ENCODE results near the gene GBA3. TPM values are rescaled to one million over a fixed set of nuclear protein-coding genes. Genes with fewer than 3 reads are reported as not detected.

Gene GBA3
- total RNA-seq, 4 donors from 2014 or later = not detected

GRCh38 chr4:22653752-22654151 lies 39.0 kb upstream of the GBA3 start:
- H3K36me3 ChIP-seq = no peaks in the 10 kb centered on the region
- H3K27ac ChIP-seq = no peak overlapping the region
- H3K4me3 ChIP-seq = no peak overlapping the region
- ATAC-seq = no peak
- H3K27me3 ChIP-seq = no peaks in the 10 kb centered on the region
- TF ChIP-seq POLR2AphosphoS5 (IDR thresholded peaks at IDR 0.05) = no peak
- no peak for TF ChIP-seq POLR2A (IDR thresholded peaks at IDR 0.05)
- TF ChIP-seq CTCF (IDR thresholded peaks at IDR 0.05) = no peak
- no peak for TF ChIP-seq EP300 (IDR thresholded peaks at IDR 0.05)
- 87 to 90% methylated on average over 2 to 3 of the region's 3 CpGs for WGBS, 2 donors (ENCODE audit: low coverage in 1 of 2)
- no peaks in the 10 kb centered on the region for H3K9me3 ChIP-seq
- H3K4me1 ChIP-seq = no peaks in the 10 kb centered on the region

GRCh38 chr4:22661443-22661842 lies 31.3 kb upstream of the GBA3 start:
- no peak overlapping the region for H3K4me3 ChIP-seq
- H3K36me3 ChIP-seq = no peaks in the 10 kb centered on the region
- H3K4me1 ChIP-seq = no peaks in the 10 kb centered on the region
- no peak overlapping the region for H3K27ac ChIP-seq
- WGBS, 2 donors (ENCODE audit: low coverage in 1 of 2) = 61 to 64% methylated on average over 6 of the region's 6 CpGs
- no peaks in the 10 kb centered on the region for H3K27me3 ChIP-seq
- ATAC-seq = no peak
- no peak for TF ChIP-seq POLR2A (IDR thresholded peaks at IDR 0.05)
- TF ChIP-seq POLR2AphosphoS5 (IDR thresholded peaks at IDR 0.05) = no peak
- TF ChIP-seq CTCF (IDR thresholded peaks at IDR 0.05) = no peak
- no peak for TF ChIP-seq EP300 (IDR thresholded peaks at IDR 0.05)
- H3K9me3 ChIP-seq = no peaks in the 10 kb centered on the region

GRCh38 chr4:22667332-22667940 lies 25.3 kb upstream of the GBA3 start:
- ATAC-seq = peak; percentile 60
- no peaks in the 10 kb centered on the region for H3K9me3 ChIP-seq
- no peaks in the 10 kb centered on the region for H3K36me3 ChIP-seq
- H3K4me3 ChIP-seq = no peak overlapping the region
- no peak for TF ChIP-seq EP300 (IDR thresholded peaks at IDR 0.05)
- no peak for TF ChIP-seq POLR2AphosphoS5 (IDR thresholded peaks at IDR 0.05)
- no peak for TF ChIP-seq POLR2A (IDR thresholded peaks at IDR 0.05)
- TF ChIP-seq CTCF (IDR thresholded peaks at IDR 0.05) = no peak
- H3K27me3 ChIP-seq = no peaks in the 10 kb centered on the region
- H3K27ac ChIP-seq = no peak overlapping the region
- 60 to 68% methylated on average over 1 to 3 of the region's 3 CpGs for WGBS, 2 donors (ENCODE audit: low coverage in 1 of 2)
- H3K4me1 ChIP-seq = no peaks in the 10 kb centered on the region

GRCh38 chr4:22668301-22668700 lies 24.4 kb upstream of the GBA3 start:
- Histone ChIP-seq H3K36me3 (no peaks in the 10 kb centered on the region), H3K27ac (no peak overlapping the region), H3K27me3 (no peaks in the 10 kb centered on the region), H3K4me1 (no peaks in the 10 kb centered on the region), H3K9me3 (no peaks in the 10 kb centered on the region), H3K4me3 (no peak overlapping the region)
- no peak for ATAC-seq
- no peak for TF ChIP-seq POLR2A (IDR thresholded peaks at IDR 0.05)
- no peak for TF ChIP-seq EP300 (IDR thresholded peaks at IDR 0.05)
- no peak for TF ChIP-seq POLR2AphosphoS5 (IDR thresholded peaks at IDR 0.05)
- no peak for TF ChIP-seq CTCF (IDR thresholded peaks at IDR 0.05)

GRCh38 chr4:22668702-22669101 lies 24.0 kb upstream of the GBA3 start:
- ATAC-seq = no peak
- Histone ChIP-seq H3K36me3 (no peaks in the 10 kb centered on the region), H3K4me1 (no peaks in the 10 kb centered on the region), H3K27me3 (no peaks in the 10 kb centered on the region), H3K27ac (no peak overlapping the region), H3K9me3 (no peaks in the 10 kb centered on the region), H3K4me3 (no peak overlapping the region)
- no peak for TF ChIP-seq CTCF (IDR thresholded peaks at IDR 0.05)
- no peak for TF ChIP-seq POLR2AphosphoS5 (IDR thresholded peaks at IDR 0.05)
- no peak for TF ChIP-seq EP300 (IDR thresholded peaks at IDR 0.05)
- no peak for TF ChIP-seq POLR2A (IDR thresholded peaks at IDR 0.05)

Data from gastroesophageal sphincter (tissue), 4 donors.